T-cell (primary cell): ENCODE data around the gene HOPX. TPM values are rescaled to one million over a fixed set of nuclear protein-coding genes. Genes with fewer than 3 reads are reported as not detected.

Experiments
- total RNA-seq, 35 experiments: library from RNA in 6 of 35; stranded (reverse) in 6 of 35; fragments of 120-200 nt in 1 of 35; gene quantifications; one replicate each; pipeline versions ENCODE4 v1.2.1 to v1.2.4 and lab custom pipeline; 2013 to 2026

Gene HOPX
- total RNA-seq, 5 donors from 2014 or later (not counting 1 experiment from before 2014, with no cell fraction given), result 6.3 to 34.9 (median 23.4) TPM

Other genes starting within 250 kb of the HOPX start
- gene PPAT, start 245.7 kb downstream of the HOPX start, total RNA-seq, result 10 to 100 TPM; 10.5 to 15.1 (median 12.5) TPM
- 10 to 100 TPM; 22.4 to 38.1 (median 35.8) TPM for gene PAICS, start 245.0 kb downstream of the HOPX start, total RNA-seq
- 100 to 1,000 TPM in 3 of 5 donors, 10 to 100 TPM in 2; 98.0 to 115 (median 107) TPM for gene SRP72, start 213.7 kb downstream of the HOPX start, total RNA-seq
- gene ARL9, start 175.5 kb downstream of the HOPX start, total RNA-seq, result under 1 TPM in 4 of 5 donors, not detected in 1; 0.23 to 0.63 (median 0.52) TPM
- gene SPINK2, start 140.4 kb upstream of the HOPX start, total RNA-seq, result 10 to 100 TPM in 1 of 5 donors, 1 to 10 TPM in 4; 2.0 to 11.6 (median 3.9) TPM
- 10 to 100 TPM; 57.0 to 72.1 (median 67.4) TPM for gene REST, start 226.6 kb upstream of the HOPX start, total RNA-seq